Uterus (tissue), 4 donors: ENCODE measurements around the gene CDKL1. TPM values are rescaled to one million over a fixed set of nuclear protein-coding genes. Genes with fewer than 3 reads are reported as not detected.
"Not testable (repeated sequence)": the region's sequence is repeated elsewhere in the genome, so short reads cannot be mapped to it uniquely, and the experiment has no call there.

Experiments
- DNase-seq, 2 donors: peaks; one replicate each; pipeline ENCODE4 v3.0.0-alpha.2; 2019 to 2020
- H3K27ac ChIP-seq, 2 donors: fragments of 200-600 bp; sonication (generic); 1 replicate in 1 of 2; 2 replicates in 1 of 2; pipeline ENCODE4 v1.5.1; 2016 to 2018
- H3K27me3 ChIP-seq, 2 donors: fragments of 200-600 bp; sonication (generic); one replicate each; pipeline ENCODE4 v1.5.1; 2018 to 2019; ENCODE audit warnings: control low read depth in 1 of 2
- H3K36me3 ChIP-seq, 2 donors: fragments of 200-600 bp; sonication (generic); one replicate each; pipeline ENCODE4 v1.5.1; 2019; ENCODE audit warnings: control low read depth in 1 of 2
- H3K4me1 ChIP-seq, 2 donors: fragments of 200-600 bp; sonication (generic); one replicate each; pipeline ENCODE4 v1.5.1; 2018 to 2019; ENCODE audit warnings: control low read depth in 1 of 2
- H3K4me3 ChIP-seq, 2 donors: fragments of 200-600 bp; sonication (generic); 1 replicate in 1 of 2; 2 replicates in 1 of 2; pipeline ENCODE4 v1.5.1; 2018 to 2019; ENCODE audit warnings: mild to moderate bottlenecking in 1 of 2
- H3K9me3 ChIP-seq, 2 donors: fragments of 200-600 bp; sonication (generic); one replicate each; pipeline ENCODE4 v1.5.1; 2019; ENCODE audit warnings: control low read depth in 1 of 2
- POLR2A ChIP-seq, 2 donors: fragments of 450-650 bp; IDR thresholded peaks; one replicate each; pipeline ENCODE4 v1.6.1; 2016; ENCODE audit warnings: antibody characterized with exemption in 2 of 2, mild to moderate bottlenecking in 1 of 2, moderate library complexity in 1 of 2
- intact Hi-C: fragments of 100-400 bp; cut with DNase I; formaldehyde crosslinking; loops from one replicate; pipeline ENCODE4 v1.15.1; 2023; ENCODE audit warnings: low total_unique reads
- total RNA-seq, 4 donors: library from RNA; depleted of rRNA in 3 of 4; stranded (reverse); fragments of >200 nt in 3 of 4; gene quantifications; one replicate each; pipeline versions ENCODE4 v1.1.0 to v1.2.4, GENCODE V29; 2014 to 2023
- TF ChIP-seq, protein P1 (sequence below), 4 experiments: fragments of 200-600 bp in 2 of 4; fragments of 450-650 bp in 2 of 4; sonication (generic) in 2 of 4; IDR thresholded peaks; one replicate each; pipeline ENCODE4 v1.5.1; 2016 to 2019; ENCODE audit warnings: antibody characterized with exemption in 4 of 4, mild to moderate bottlenecking in 2 of 4, moderate library complexity in 1 of 4
- donor health status: DM: yes; HTN: yes; CAD: no.

The CDKL1 gene
- total RNA-seq, 4 donors from 2014 or later, result 6.8 to 38.1 (median 20.1) TPM

DNA sequence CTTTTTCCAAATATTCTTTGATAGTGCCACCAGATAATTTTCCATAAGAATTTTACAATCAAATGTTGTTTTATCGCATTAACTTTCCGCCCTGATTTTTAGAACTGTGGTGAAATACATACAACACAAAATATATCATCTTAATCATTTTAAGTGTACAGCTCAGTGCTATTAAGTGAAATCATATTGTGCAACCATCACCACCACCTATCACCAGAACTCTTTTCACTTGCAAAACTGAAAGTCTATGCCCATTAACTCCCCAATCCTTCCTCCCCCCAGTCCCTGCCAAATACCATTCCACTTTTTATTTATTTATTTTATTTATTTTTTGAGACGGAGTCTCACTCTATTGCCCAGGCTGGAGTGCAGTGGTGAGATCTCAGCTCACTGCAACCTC, 36.6 kb downstream of the CDKL1 start:
- Histone ChIP-seq H3K4me1 (no peaks in the 10 kb centered on the region), H3K36me3 (no peaks in the 10 kb centered on the region), H3K27ac (no peak overlapping the region), H3K27me3 (no peaks in the 10 kb centered on the region), H3K9me3 (no peaks in the 10 kb centered on the region), H3K4me3 (no peak overlapping the region)
- TF ChIP-seq POLR2A (IDR thresholded peaks at IDR 0.05), result no peak
- TF ChIP-seq, protein P1, sequence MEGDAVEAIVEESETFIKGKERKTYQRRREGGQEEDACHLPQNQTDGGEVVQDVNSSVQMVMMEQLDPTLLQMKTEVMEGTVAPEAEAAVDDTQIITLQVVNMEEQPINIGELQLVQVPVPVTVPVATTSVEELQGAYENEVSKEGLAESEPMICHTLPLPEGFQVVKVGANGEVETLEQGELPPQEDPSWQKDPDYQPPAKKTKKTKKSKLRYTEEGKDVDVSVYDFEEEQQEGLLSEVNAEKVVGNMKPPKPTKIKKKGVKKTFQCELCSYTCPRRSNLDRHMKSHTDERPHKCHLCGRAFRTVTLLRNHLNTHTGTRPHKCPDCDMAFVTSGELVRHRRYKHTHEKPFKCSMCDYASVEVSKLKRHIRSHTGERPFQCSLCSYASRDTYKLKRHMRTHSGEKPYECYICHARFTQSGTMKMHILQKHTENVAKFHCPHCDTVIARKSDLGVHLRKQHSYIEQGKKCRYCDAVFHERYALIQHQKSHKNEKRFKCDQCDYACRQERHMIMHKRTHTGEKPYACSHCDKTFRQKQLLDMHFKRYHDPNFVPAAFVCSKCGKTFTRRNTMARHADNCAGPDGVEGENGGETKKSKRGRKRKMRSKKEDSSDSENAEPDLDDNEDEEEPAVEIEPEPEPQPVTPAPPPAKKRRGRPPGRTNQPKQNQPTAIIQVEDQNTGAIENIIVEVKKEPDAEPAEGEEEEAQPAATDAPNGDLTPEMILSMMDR (IDR thresholded peaks at IDR 0.05), result no peak
- no peak for DNase-seq
- intact Hi-C loops, result no loop called here

DNA sequence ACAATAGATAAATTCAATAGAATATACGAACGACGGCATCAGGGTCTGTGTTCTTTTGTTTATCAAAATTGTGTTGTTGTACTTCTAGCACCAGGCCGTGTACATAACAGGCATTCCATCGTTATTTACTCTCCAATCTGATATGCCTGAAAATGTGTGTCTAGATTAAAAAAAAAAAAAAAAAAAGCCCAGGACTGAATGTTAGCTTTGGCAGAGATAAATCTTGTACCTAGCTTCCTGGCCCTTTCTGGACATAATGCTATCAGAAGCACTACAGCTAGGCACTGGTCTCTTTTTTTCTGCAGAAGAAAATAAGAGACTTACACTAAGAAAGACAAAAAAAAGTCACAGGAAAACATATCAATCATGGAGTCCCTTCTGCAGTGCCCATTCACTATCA, 37.0 kb downstream of the CDKL1 start:
- H3K36me3 ChIP-seq, result no peaks in the 10 kb centered on the region
- H3K9me3 ChIP-seq, result no peaks in the 10 kb centered on the region
- no peak for TF ChIP-seq POLR2A (IDR thresholded peaks at IDR 0.05)
- TF ChIP-seq, protein P1 (IDR thresholded peaks at IDR 0.05), result no peak
- H3K27ac ChIP-seq, result no peak overlapping the region
- no peaks in the 10 kb centered on the region for H3K27me3 ChIP-seq
- no peak overlapping the region for H3K4me3 ChIP-seq
- intact Hi-C loops, result no loop called here
- no peaks in the 10 kb centered on the region for H3K4me1 ChIP-seq
- DNase-seq, result no peak

DNA sequence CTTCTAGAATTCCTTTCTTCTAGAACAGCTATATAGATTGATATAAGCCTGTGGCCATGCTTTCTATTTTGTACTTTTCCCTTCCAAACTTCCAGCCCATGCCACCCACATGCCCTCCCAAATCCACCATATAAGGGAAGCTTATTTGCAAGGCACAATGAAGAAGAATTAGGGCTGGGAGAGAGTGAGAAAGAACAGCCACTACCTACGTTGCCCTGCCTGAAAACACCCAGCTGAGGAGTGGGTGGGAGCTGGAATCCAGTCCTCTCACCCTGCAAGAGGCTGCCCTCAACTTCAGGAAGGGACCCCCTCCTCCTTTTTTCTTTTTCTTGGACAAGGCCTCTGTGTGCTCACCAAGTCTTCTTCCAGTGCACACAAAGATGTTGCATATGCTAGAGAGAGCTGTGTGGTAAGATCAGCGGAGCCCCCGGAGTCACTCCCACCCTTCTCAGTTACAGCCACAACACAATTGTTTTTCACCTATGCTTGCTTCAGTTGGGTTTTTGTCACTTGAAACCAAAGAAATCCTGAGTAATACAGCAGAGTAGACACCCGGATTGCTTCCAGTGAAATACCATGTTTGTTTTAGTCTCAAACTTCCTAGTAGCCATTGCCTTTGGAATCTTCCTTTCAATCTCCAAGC, 38.8 kb downstream of the CDKL1 start:
- intact Hi-C loops, result no loop called here
- TF ChIP-seq POLR2A (IDR thresholded peaks at IDR 0.05), result no peak
- TF ChIP-seq, protein P1 (IDR thresholded peaks at IDR 0.05), result no peak
- no peak overlapping the region for H3K4me3 ChIP-seq

DNA sequence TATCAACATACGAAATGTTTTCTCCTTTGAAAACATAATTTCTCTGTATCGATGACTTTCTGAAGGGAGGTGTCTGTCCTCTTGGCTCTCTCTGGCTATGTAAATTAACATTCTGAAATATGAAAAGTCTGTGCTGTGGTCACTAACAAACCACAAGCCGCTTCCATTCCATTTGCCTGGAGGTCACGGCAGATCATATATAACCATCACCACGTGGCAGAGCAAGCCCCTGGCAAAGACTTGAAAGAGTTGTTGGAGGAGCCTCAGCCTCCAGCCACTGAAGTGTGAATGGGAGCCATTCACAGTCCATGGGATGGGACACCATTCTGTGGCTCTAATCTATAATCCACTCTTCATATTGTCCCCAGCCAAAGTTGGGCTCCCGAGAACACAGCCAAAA, 39.6 kb downstream of the CDKL1 start:
- H3K36me3 ChIP-seq, result no peaks in the 10 kb centered on the region
- H3K27ac ChIP-seq, result no peak overlapping the region
- no peaks in the 10 kb centered on the region for H3K9me3 ChIP-seq
- H3K4me1 ChIP-seq, result no peaks in the 10 kb centered on the region
- intact Hi-C loops, result no loop called here
- H3K27me3 ChIP-seq, result no peaks in the 10 kb centered on the region
- TF ChIP-seq, protein P1 (IDR thresholded peaks at IDR 0.05), result no peak
- TF ChIP-seq POLR2A (IDR thresholded peaks at IDR 0.05), result no peak
- no peak overlapping the region for H3K4me3 ChIP-seq
- DNase-seq, result no peak

More for the DNA sequence above, 38.8 kb downstream of the CDKL1 start:
- Histone ChIP-seq H3K4me1 (no peaks in the 10 kb centered on the region), H3K36me3 (no peaks in the 10 kb centered on the region), H3K9me3 (no peaks in the 10 kb centered on the region), H3K27ac (no peak overlapping the region), H3K27me3 (no peaks in the 10 kb centered on the region)
- no peak for DNase-seq

DNA sequence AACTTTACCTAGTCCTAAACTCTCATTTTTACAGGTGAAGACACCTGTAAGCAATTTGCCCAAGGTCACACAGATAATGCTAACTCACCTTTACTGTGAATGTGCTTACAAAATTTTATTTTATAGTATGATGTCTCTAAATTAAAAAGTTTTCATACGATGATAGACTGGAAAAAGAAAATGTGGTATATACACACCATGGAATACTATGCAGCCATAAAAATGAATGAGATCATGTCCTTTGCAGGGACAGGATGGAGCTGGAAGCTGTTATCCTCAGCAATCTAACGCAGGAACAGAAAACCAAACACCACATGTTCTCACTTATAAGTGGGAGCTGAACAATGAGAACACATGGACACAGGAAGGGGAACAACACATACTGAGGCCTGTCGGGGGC, 40.4 kb downstream of the CDKL1 start:
- intact Hi-C loops, H3K36me3 ChIP-seq, H3K27me3 ChIP-seq, H3K4me3 ChIP-seq, H3K4me1 ChIP-seq, DNase-seq, H3K9me3 ChIP-seq, H3K27ac ChIP-seq: not testable (repeated sequence)

DNA sequence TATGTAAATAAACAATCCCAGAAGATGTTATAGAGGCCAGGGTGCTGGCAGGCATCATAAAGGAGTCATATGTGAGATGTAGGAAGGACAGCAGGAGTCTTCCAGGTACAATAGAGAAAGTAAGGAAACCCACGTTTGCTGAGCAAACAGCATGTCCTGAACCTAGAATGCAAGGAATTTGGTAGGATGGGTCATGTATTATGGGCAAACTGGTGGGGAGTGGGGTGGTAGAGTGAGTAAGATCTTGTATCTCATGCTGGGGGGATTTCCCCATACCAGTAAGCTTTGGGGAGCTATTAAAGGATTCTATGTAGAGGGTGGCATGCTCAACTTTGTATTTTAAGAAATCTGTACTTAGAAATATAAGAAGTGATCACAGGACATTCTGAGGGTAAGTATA, 41.0 kb downstream of the CDKL1 start:
- TF ChIP-seq, protein P1 (IDR thresholded peaks at IDR 0.05), result no peak
- no peak for DNase-seq
- Histone ChIP-seq H3K4me1 (no peaks in the 10 kb centered on the region), H3K36me3 (no peaks in the 10 kb centered on the region), H3K27me3 (no peaks in the 10 kb centered on the region), H3K27ac (no peak overlapping the region), H3K9me3 (no peaks in the 10 kb centered on the region), H3K4me3 (no peak overlapping the region)
- intact Hi-C loops, result no loop called here
